H1 (cell line): ENCODE measurements around the gene LGALS12. TPM values are rescaled to one million over a fixed set of nuclear protein-coding genes. Genes with fewer than 3 reads are reported as not detected.

Experiments
- CTCF ChIA-PET: fragments of 300-600 bp; sonication (Branson Sonifier 250); formaldehyde crosslinking; loops from one replicate; lab custom pipeline; 2021; ENCODE audit not compliant: partially characterized antibody; lab: Charles Lee
- POLR2A ChIA-PET: fragments of 300-600 bp; sonication (Branson Sonifier 250); formaldehyde crosslinking; loops from one replicate; lab custom pipeline; 2021; ENCODE audit warnings: inconsistent platforms; ENCODE audit not compliant: partially characterized antibody; lab: Charles Lee
- DNase-seq, 2 experiments: peaks; one replicate each; pipeline versions ENCODE4 v3.0.0 to v3.0.0-alpha.2; 2010 to 2022; ENCODE audit warnings: low spot score in 2 of 2, low read depth in 1 of 2, mixed read lengths in 1 of 2
- FAIRE-seq: peaks from 2 replicates; lab custom pipeline; 2011; peaks lifted over from hg19 to GRCh38; lab: Jason Lieb, UNC
- H2AFZ ChIP-seq: 2 replicates; pipeline ENCODE4 v1.8.1; 2012; ENCODE audit warnings: low read length, inconsistent platforms
- H2AK5ac ChIP-seq: 2 replicates; pipeline ENCODE4 v1.6.1; 2013; ENCODE audit warnings: low read depth, low read length
- H2BK120ac ChIP-seq: replicated peaks from 2 replicates; pipeline ENCODE3; 2013; ENCODE audit warnings: low read depth, low read length, inconsistent platforms
- H2BK12ac ChIP-seq: 2 replicates; pipeline ENCODE4 v1.6.1; 2013; ENCODE audit warnings: low read depth, low read length
- H2BK15ac ChIP-seq: 2 replicates; pipeline ENCODE4 v1.6.1; 2013; ENCODE audit warnings: low read length
- H2BK20ac ChIP-seq: 2 replicates; pipeline ENCODE4 v1.6.1; 2013; ENCODE audit warnings: low read length
- H2BK5ac ChIP-seq: 2 replicates; pipeline ENCODE4 v1.6.1; 2013; ENCODE audit warnings: low read depth, low read length
- H3K14ac ChIP-seq: 2 replicates; pipeline ENCODE4 v1.6.1; 2013; ENCODE audit warnings: inconsistent platforms; ENCODE audit not compliant: insufficient read length
- H3K18ac ChIP-seq: 2 replicates; pipeline ENCODE4 v1.6.1; 2013; ENCODE audit warnings: low read length; ENCODE audit errors: extremely low read depth
- H3K23ac ChIP-seq: 2 replicates; pipeline ENCODE4 v1.6.1; 2013; ENCODE audit warnings: inconsistent platforms; ENCODE audit not compliant: insufficient read length
- H3K23me2 ChIP-seq: 2 replicates; pipeline ENCODE4 v1.6.1; 2013; ENCODE audit warnings: low read depth, low read length
- H3K27ac ChIP-seq: 2 replicates; pipeline ENCODE4 v1.6.1; 2011; ENCODE audit warnings: low read depth, low read length, inconsistent platforms
- H3K27me3 ChIP-seq, 4 experiments: replicated peaks in 1 of 4; 1 replicate in 1 of 4; 2 replicates in 3 of 4; pipeline versions ENCODE4 v1.6.1 to v1.8.1; 2011 to 2013; ENCODE audit warnings: low read length in 3 of 4, mild to moderate bottlenecking in 3 of 4, inconsistent platforms in 2 of 4, mixed read lengths in 2 of 4, moderate library complexity in 1 of 4; ENCODE audit not compliant: control insufficient read depth in 3 of 4, insufficient read depth in 3 of 4; ENCODE audit errors: extremely low read depth in 1 of 4
- H3K36me3 ChIP-seq, 4 experiments: 2 replicates each; pipeline versions ENCODE4 v1.6.1 to v1.8.1; 2011 to 2013; ENCODE audit warnings: mild to moderate bottlenecking in 4 of 4, low read length in 3 of 4, moderate library complexity in 2 of 4, control low read depth in 1 of 4, inconsistent platforms in 1 of 4; ENCODE audit not compliant: insufficient read depth in 4 of 4, control insufficient read depth in 2 of 4
- H3K4ac ChIP-seq: replicated peaks from 2 replicates; pipeline ENCODE3; 2013; ENCODE audit warnings: low read length, low read depth, mixed read lengths, inconsistent platforms; ENCODE audit not compliant: insufficient read length
- H3K4me1 ChIP-seq, 4 experiments: replicated peaks in 1 of 4; 1 replicate in 1 of 4; 2 replicates in 3 of 4; pipeline versions ENCODE4 v1.6.1 to v1.8.1; 2011 to 2013; ENCODE audit warnings: low read length in 3 of 4, inconsistent platforms in 2 of 4, mixed read lengths in 1 of 4; ENCODE audit not compliant: insufficient read depth in 4 of 4, control insufficient read depth in 3 of 4
- H3K4me2 ChIP-seq, 2 experiments: 2 replicates each; pipeline versions ENCODE4 v1.6.1 to v1.8.1; 2011 to 2013; ENCODE audit warnings: low read depth in 2 of 2, low read length in 2 of 2, control low read depth in 1 of 2, inconsistent platforms in 1 of 2, mild to moderate bottlenecking in 1 of 2; ENCODE audit not compliant: insufficient read depth in 1 of 2
- H3K4me3 ChIP-seq, 4 experiments: fragments of 200-600, 300-600 bp in 1 of 4; sonication (generic), shearing (Covaris generic), sonication (Bioruptor Twin) in 1 of 4; 2 replicates each; pipeline versions ENCODE4 v1.5.1 to v1.8.1; 2011 to 2016; ENCODE audit warnings: low read length in 4 of 4, low read depth in 3 of 4, control low read depth in 2 of 4, inconsistent platforms in 2 of 4, mild to moderate bottlenecking in 2 of 4, mixed read lengths in 1 of 4, moderate library complexity in 1 of 4; ENCODE audit not compliant: insufficient read depth in 2 of 4; ENCODE audit errors: extremely low read depth in 1 of 4
- H3K56ac ChIP-seq: replicated peaks from 2 replicates; pipeline ENCODE3; 2013; ENCODE audit warnings: low read depth, mild to moderate bottlenecking, mixed read lengths, low read length, inconsistent platforms; ENCODE audit not compliant: insufficient read length
- H3K79me1 ChIP-seq: 2 replicates; pipeline ENCODE4 v1.6.1; 2013; ENCODE audit warnings: low read depth, low read length, control low read depth
- H3K79me2 ChIP-seq, 2 experiments: 2 replicates each; pipeline versions ENCODE4 v1.6.1 to v1.8.1; 2012 to 2013; ENCODE audit warnings: low read length in 2 of 2, mild to moderate bottlenecking in 2 of 2, inconsistent platforms in 1 of 2; ENCODE audit not compliant: insufficient read depth in 2 of 2, control insufficient read depth in 1 of 2
- H3K9ac ChIP-seq, 4 experiments: replicated peaks in 1 of 4; 1 replicate in 1 of 4; 2 replicates in 3 of 4; pipeline versions ENCODE4 v1.6.1 to v1.8.1; 2011 to 2013; ENCODE audit warnings: low read depth in 3 of 4, low read length in 3 of 4, control low read depth in 2 of 4, mild to moderate bottlenecking in 2 of 4, moderate library complexity in 2 of 4, inconsistent platforms in 1 of 4; ENCODE audit errors: extremely low read depth in 1 of 4
- H3K9me3 ChIP-seq, 2 experiments: 2 replicates each; pipeline versions ENCODE4 v1.6.1 to v1.8.1; 2012 to 2013; ENCODE audit warnings: mild to moderate bottlenecking in 2 of 2, moderate library complexity in 2 of 2, control low read depth in 1 of 2, inconsistent platforms in 1 of 2, low read depth in 1 of 2, low read length in 1 of 2, mixed read lengths in 1 of 2; ENCODE audit not compliant: insufficient read depth in 2 of 2
- H4K20me1 ChIP-seq, 2 experiments: replicated peaks in 1 of 2; 2 replicates each; pipeline versions ENCODE3 to v1.8.1; 2011 to 2013; ENCODE audit warnings: inconsistent platforms in 2 of 2, low read length in 2 of 2, mild to moderate bottlenecking in 1 of 2; ENCODE audit not compliant: insufficient read depth in 2 of 2, control insufficient read depth in 1 of 2
- H4K5ac ChIP-seq: 2 replicates; pipeline ENCODE4 v1.6.1; 2013; ENCODE audit warnings: low read length, low read depth, mixed read lengths, inconsistent platforms; ENCODE audit not compliant: insufficient read length
- H4K8ac ChIP-seq: 2 replicates; pipeline ENCODE4 v1.8.0; 2013; ENCODE audit warnings: mild to moderate bottlenecking, moderate library complexity, low read length, inconsistent platforms; ENCODE audit not compliant: insufficient read depth; ENCODE audit errors: extremely low read depth
- H4K91ac ChIP-seq: replicated peaks from 2 replicates; pipeline ENCODE3; 2013; ENCODE audit warnings: low read length, mixed read lengths, inconsistent platforms; ENCODE audit not compliant: insufficient read length
- ASH2L ChIP-seq: fragments of 200-600, 300-600 bp; sonication (generic); IDR thresholded peaks from one replicate; pipeline ENCODE4 v1.7.1; 2017; ENCODE audit warnings: low read length
- ATF2 ChIP-seq: IDR thresholded peaks from 2 replicates; pipeline ENCODE4 v1.6.1; 2012; ENCODE audit warnings: low read length, inconsistent platforms
- CHD2 ChIP-seq: IDR thresholded peaks from 2 replicates; pipeline ENCODE4 v1.6.1; 2012; ENCODE audit warnings: low read length, improper control_type of control experiment
- FOSL1 ChIP-seq: IDR thresholded peaks from 2 replicates; pipeline ENCODE4 v1.6.1; 2011; ENCODE audit warnings: mild to moderate bottlenecking, low read depth, low read length, moderate library complexity; ENCODE audit not compliant: insufficient read depth
- GTF2F1 ChIP-seq: IDR thresholded peaks from 2 replicates; pipeline ENCODE4 v1.6.1; 2012; ENCODE audit warnings: low read depth, low read length, improper control_type of control experiment, borderline replicate concordance
- POU5F1 ChIP-seq: IDR thresholded peaks from 2 replicates; pipeline ENCODE4 v1.6.1; 2011; ENCODE audit warnings: low read depth, mild to moderate bottlenecking, low read length, moderate library complexity
- RXRA ChIP-seq: IDR thresholded peaks from 2 replicates; pipeline ENCODE4 v1.6.1; 2011; ENCODE audit warnings: low read depth, mild to moderate bottlenecking, low read length, moderate library complexity; ENCODE audit not compliant: insufficient read depth
- SIX5 ChIP-seq: IDR thresholded peaks from 2 replicates; pipeline ENCODE4 v1.6.1; 2011; ENCODE audit warnings: mild to moderate bottlenecking, low read depth, low read length
- WGBS, 2 experiments: shearing (Covaris generic) in 1 of 2; methylation state at CpG; one replicate each; pipeline versions ENCODE4 v1.1.6 to v1.1.7; 2013 to 2015; ENCODE audit warnings: low lambda C conversion rate in 2 of 2, mixed read lengths in 2 of 2, inconsistent platforms in 1 of 2, low coverage in 1 of 2, missing lambda C conversion rate in 1 of 2; ENCODE audit not compliant: insufficient replicate concordance in 2 of 2, insufficient coverage in 1 of 2, insufficient read length in 1 of 2; ENCODE audit errors: extremely low coverage in 1 of 2, missing lambda C conversion rate in 1 of 2; 5-methylcytosine and 5-hydroxymethylcytosine counted together
- polyA plus RNA-seq, 7 experiments: library from polyadenylated mRNA; depleted of rRNA in 3 of 7; stranded (reverse) in 5 of 7; unstranded in 2 of 7; fragments of >200 nt in 5 of 7; fragments of 200-250 nt in 2 of 7; gene quantifications; 1 replicate in 5 of 7; 2 replicates in 1 of 7; 4 replicates in 1 of 7; pipeline versions ENCODE4 v1.2.1 to v1.2.3, GENCODE V29; 2011 to 2013; ENCODE audit warnings: missing spikeins in 2 of 7, mixed read lengths in 2 of 7
- total RNA-seq: library from RNA; stranded (reverse); fragmentation: NEBNext Ultra II Directional; extraction: Animal tissue kit (Norgen Biotek cat#: 25700); gene quantifications from 2 replicates; pipeline ENCODE4 v1.2.1, GENCODE V29; 2021

The LGALS12 gene
- total and polyA plus RNA-seq, 2 of the 8 experiments (the other 6 are each of a cell fraction or from before 2014, with no cell fraction given), result 1.6 to 2.9 TPM

DNA sequence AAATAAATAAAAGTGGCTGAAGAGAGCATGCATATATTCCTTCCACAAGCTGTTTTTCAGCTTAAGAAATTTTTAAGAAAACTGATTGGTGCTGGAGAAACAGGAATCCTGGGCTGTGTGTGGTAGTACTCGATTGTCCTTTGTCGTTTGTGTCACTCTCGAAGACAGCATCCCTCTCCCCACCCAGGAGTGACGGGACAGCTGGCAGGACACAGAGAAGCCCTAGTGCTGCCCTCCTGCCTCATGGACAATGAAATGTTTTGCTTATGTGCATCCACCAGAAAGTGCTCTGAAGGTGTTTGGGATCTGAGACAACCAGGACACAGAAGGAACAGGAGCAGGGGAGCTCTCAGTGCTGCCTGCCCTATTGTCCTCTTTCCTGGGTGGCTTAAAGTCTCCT, 43.5 kb downstream of the LGALS12 start:
- no peaks in the 10 kb centered on the region; a peak in 1 of 4 replicates for H3K9me3 ChIP-seq
- no peak overlapping the region for H2BK12ac ChIP-seq
- CTCF ChIA-PET, result interaction anchor here (0.8 to 1.2 kb wide), 3 partner anchors 12 to 43 kb away, joined by 3 to 5 read pairs (median 4); partner anchors contain the start of gene LGALS12
- no peak overlapping the region for H3K9ac ChIP-seq
- WGBS, 2 experiments, result 92% methylated on average over 4 of the region's 4 CpGs; no CpG with 5 or more reads in 1 of the 2 experiments
- 0 out of 7 replicates have a peak, but pooled peaks cover 0 to 4% (median 1%) of the 10 kb centered on the region in 4 experiments for H3K4me1 ChIP-seq
- H3K14ac ChIP-seq, result no peak overlapping the region
- H4K91ac ChIP-seq, result no peak overlapping the region
- H3K79me1 ChIP-seq, result no peaks in the 10 kb centered on the region
- H2BK5ac ChIP-seq, result 0 out of 2 replicates have a peak overlapping the region, but pooled peaks have one; percentile 35
- H3K4ac ChIP-seq, result no peak overlapping the region
- no peaks in the 10 kb centered on the region for H3K23me2 ChIP-seq
- POLR2A ChIA-PET, result no interaction called here
- no peak overlapping the region for H2AK5ac ChIP-seq
- H3K27me3 ChIP-seq, result 0 out of 7 replicates have a peak, but pooled peaks cover 0 to 2% (median 0%) of the 10 kb centered on the region in 4 experiments
- no peaks in the 10 kb centered on the region for H4K20me1 ChIP-seq
- no peak overlapping the region for H3K27ac ChIP-seq
- no peak overlapping the region for H3K4me2 ChIP-seq
- FAIRE-seq (no peak), DNase-seq (no peak)
- no peak overlapping the region for H3K18ac ChIP-seq
- no peak for TF ChIP-seq ATF2
- TF ChIP-seq POU5F1, result no peak
- TF ChIP-seq GTF2F1, result no peak
- TF ChIP-seq FOSL1, result no peak
- no peak for TF ChIP-seq CHD2
- no peak for TF ChIP-seq ASH2L
- TF ChIP-seq SIX5, result no peak
- no peak for TF ChIP-seq RXRA
- H2BK15ac ChIP-seq, result peak overlapping the region; percentile 19; the same call in 1 of the 2 replicates
- H4K5ac ChIP-seq, result no peak overlapping the region
- no peak overlapping the region for H3K23ac ChIP-seq
- no peaks in the 10 kb centered on the region for H3K79me2 ChIP-seq
- H2AFZ ChIP-seq, result no peak overlapping the region
- H2BK20ac ChIP-seq, result peak overlapping the region; percentile 51; the same call in 1 of the 2 replicates
- H2BK120ac ChIP-seq, result no peak overlapping the region
- no peaks in the 10 kb centered on the region for H3K36me3 ChIP-seq
- H4K8ac ChIP-seq, result no peak overlapping the region
- no peak overlapping the region for H3K56ac ChIP-seq
- H3K4me3 ChIP-seq, result no peak overlapping the region
